SKM-1 (cell line): ENCODE data around the gene TRPV3.
"Not testable (repeated sequence)": the region's sequence is repeated elsewhere in the genome, so short reads cannot be mapped to it uniquely, and the experiment has no call there.

Experiments
- DNase-seq: peaks from one replicate; lab custom pipeline; 2025; ENCODE audit not compliant: unreplicated experiment; lab: John Stamatoyannopoulos, UW

The TRPV3 gene

GRCh38 chr17:3557768-3558583 is at the start of gene TRPV3:
TSS of gene TRPV3 (minus strand) at chr17:3557812. CDS start at chr17:3554850, 2,962 bp downstream.
- DNase-seq = no peak

GRCh38 chr17:3603870-3604259 is 46.3 kb upstream of the TRPV3 start:
- DNase-seq = no peak

- DNase-seq = no peak
These were observed 45.7 kb upstream of the TRPV3 start for GRCh38 chr17:3603119-3603869.

GRCh38 chr17:3602499-3602898 is 44.9 kb upstream of the TRPV3 start:
- DNase-seq = no peak

GRCh38 chr17:3600529-3601205 is 43.1 kb upstream of the TRPV3 start:
- no peak for DNase-seq

GRCh38 chr17:3598078-3598477 is 40.5 kb upstream of the TRPV3 start:
- DNase-seq = no peak

- DNase-seq = no peak
These were observed 39.3 kb upstream of the TRPV3 start for GRCh38 chr17:3596804-3597464.

- DNase-seq = no peak
These were observed 37.4 kb upstream of the TRPV3 start for GRCh38 chr17:3594976-3595375.

GRCh38 chr17:3594051-3594800 is 36.6 kb upstream of the TRPV3 start:
- DNase-seq = no peak

- DNase-seq = no peak
These were observed 35.8 kb upstream of the TRPV3 start for GRCh38 chr17:3593384-3593783.

- DNase-seq = no peak
These were observed 34.7 kb upstream of the TRPV3 start for GRCh38 chr17:3592216-3592860.

- no peak for DNase-seq
These were observed 33.2 kb upstream of the TRPV3 start for GRCh38 chr17:3590768-3591167.

GRCh38 chr17:3590231-3590630 is 32.6 kb upstream of the TRPV3 start:
- no peak for DNase-seq

GRCh38 chr17:3589784-3590183 is 32.2 kb upstream of the TRPV3 start:
- no peak for DNase-seq

GRCh38 chr17:3585826-3586225 is 28.2 kb upstream of the TRPV3 start:
- no peak for DNase-seq

- no peak for DNase-seq
These were observed 25.8 kb upstream of the TRPV3 start for GRCh38 chr17:3583456-3583855.

- no peak for DNase-seq
These were observed 25.3 kb upstream of the TRPV3 start for GRCh38 chr17:3582915-3583314.

GRCh38 chr17:3578667-3579066 is 21.1 kb upstream of the TRPV3 start:
- not testable (repeated sequence) for DNase-seq

- DNase-seq = no peak
These were observed 19.4 kb upstream of the TRPV3 start for GRCh38 chr17:3576970-3577369.

- no peak for DNase-seq
These were observed 17.9 kb upstream of the TRPV3 start for GRCh38 chr17:3575511-3575910.
